Osteocyte (in vitro differentiated cells): ENCODE measurements around the gene AATK. TPM values are rescaled to one million over a fixed set of nuclear protein-coding genes. Genes with fewer than 3 reads are reported as not detected.

Experiments
- DNase-seq: peaks from one replicate; pipeline ENCODE4 v3.0.0; 2021; ENCODE audit warnings: mixed read lengths; ENCODE audit not compliant: unreplicated experiment; ENCODE audit errors: extremely low spot score
- H3K27ac Mint-ChIP-seq: one replicate; pipeline ENCODE4 v1.8.0; 2021; ENCODE audit warnings: mild to moderate bottlenecking, mixed read lengths; ENCODE audit not compliant: unreplicated experiment
- H3K27me3 Mint-ChIP-seq: one replicate; pipeline ENCODE4 v1.8.0; 2021; ENCODE audit warnings: mixed read lengths; ENCODE audit not compliant: unreplicated experiment
- H3K36me3 Mint-ChIP-seq: one replicate; pipeline ENCODE4 v1.8.0; 2021; ENCODE audit warnings: mixed read lengths; ENCODE audit not compliant: unreplicated experiment
- H3K4me1 Mint-ChIP-seq: one replicate; pipeline ENCODE4 v1.8.0; 2021; ENCODE audit warnings: mixed read lengths; ENCODE audit not compliant: unreplicated experiment
- H3K4me3 Mint-ChIP-seq: one replicate; pipeline ENCODE4 v1.8.0; 2021; ENCODE audit warnings: mild to moderate bottlenecking, moderate library complexity, mixed read lengths; ENCODE audit not compliant: unreplicated experiment
- H3K9me3 Mint-ChIP-seq: one replicate; pipeline ENCODE4 v1.8.0; 2021; ENCODE audit warnings: mixed read lengths; ENCODE audit not compliant: unreplicated experiment
- CTCF ChIP-seq: fragments of 200-600 bp; sonication (generic); IDR thresholded peaks from 2 replicates; pipeline ENCODE4 v1.5.0; 2021; ENCODE audit warnings: antibody characterized with exemption, mild to moderate bottlenecking, moderate library complexity
- total RNA-seq: library from RNA; stranded (reverse); gene quantifications from 2 replicates; pipeline ENCODE4 v1.2.1, GENCODE V29; 2021

Gene AATK
- total RNA-seq, 1 donor from 2014 or later, result not detected

DNA sequence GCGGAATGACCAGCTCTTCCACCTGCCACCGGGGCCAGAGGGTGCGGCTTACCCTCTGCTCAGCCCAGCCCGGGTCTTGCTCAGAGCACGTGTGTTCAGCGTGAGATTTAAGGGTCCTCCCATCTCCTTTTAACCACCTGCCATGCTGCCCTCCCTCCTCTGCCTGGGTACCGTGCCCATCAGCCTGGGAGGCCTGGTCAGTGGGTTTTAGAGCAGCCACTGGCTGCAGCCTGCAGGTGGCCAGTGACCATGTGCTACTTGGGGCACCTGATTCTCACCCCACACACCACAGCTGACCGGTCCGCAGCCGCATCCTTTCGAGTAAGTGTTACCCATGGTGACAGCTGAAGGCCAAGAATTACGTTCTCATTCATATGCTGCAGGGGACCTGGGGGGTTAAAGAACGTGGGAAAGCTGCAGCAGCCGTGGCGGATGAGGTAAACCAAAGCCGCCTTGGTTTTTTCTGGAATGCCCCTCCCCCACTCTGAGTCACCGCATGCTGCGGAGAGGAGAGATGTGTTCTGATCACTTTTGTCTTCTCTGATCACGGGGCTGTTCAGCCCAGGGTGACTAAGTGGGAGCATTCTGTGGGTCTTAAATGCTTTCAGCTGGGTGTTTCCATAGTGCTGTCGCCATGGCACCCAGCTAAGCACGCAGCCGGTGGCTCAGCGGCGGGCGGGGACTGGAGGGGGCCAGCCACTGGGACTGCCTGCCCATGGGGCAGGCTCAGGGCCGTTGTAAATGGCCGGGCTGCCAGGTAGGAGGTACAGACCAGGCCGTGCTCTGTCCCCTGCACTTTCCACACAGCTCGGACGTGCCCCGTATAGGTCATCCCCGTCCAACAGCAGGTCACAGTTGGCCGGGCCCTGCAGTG, 71.3 kb downstream of the AATK start:
- H3K4me1 Mint-ChIP-seq, result peaks cover 59% of the 10 kb centered on the region
- H3K27me3 Mint-ChIP-seq, result no peaks in the 10 kb centered on the region
- peak overlapping the region; percentile 97 for H3K27ac Mint-ChIP-seq
- H3K9me3 Mint-ChIP-seq, result no peaks in the 10 kb centered on the region
- DNase-seq, result peak; percentile 95
- TF ChIP-seq CTCF, result no peak
- no peaks in the 10 kb centered on the region for H3K36me3 Mint-ChIP-seq
- no peak overlapping the region for H3K4me3 Mint-ChIP-seq

- H3K4me3 Mint-ChIP-seq, result no peak overlapping the region
- DNase-seq, result no peak
- H3K27ac Mint-ChIP-seq, result peak overlapping the region; percentile 97
- no peaks in the 10 kb centered on the region for H3K36me3 Mint-ChIP-seq
- no peaks in the 10 kb centered on the region for H3K27me3 Mint-ChIP-seq
- no peak for TF ChIP-seq CTCF
- H3K9me3 Mint-ChIP-seq, result no peaks in the 10 kb centered on the region
- peaks cover 59% of the 10 kb centered on the region for H3K4me1 Mint-ChIP-seq
Measured at GRCh38 chr17:81093619-81094508, 72.2 kb downstream of the AATK start.

DNA sequence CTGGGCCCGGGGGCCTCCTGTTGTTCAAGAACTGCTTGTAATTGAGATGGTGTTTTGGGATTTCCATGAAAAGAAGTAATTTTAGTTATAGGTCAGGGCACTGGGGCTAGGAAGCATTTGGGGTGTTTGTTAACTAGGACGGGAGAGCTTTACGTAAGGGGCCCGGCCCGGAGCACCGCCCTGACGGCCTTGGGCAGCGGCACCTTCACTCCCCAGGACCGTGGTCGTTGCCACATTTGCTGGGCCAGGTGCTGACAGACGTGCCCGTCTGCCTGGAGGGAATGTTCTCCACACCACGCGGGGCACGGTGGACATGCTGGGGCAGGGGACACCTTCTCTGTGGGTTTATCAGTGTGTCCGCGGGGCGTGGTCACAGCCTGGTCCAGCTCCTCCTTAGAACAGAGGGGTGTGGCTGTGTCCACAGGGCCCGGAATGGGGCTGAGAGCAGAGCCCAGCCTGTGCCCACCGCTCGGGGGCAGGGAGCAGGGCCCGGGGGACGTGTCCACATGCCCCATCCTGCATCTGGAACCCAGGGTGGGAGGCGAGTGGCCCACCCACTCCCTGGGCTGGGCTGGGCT, 73.4 kb downstream of the AATK start:
- no peaks in the 10 kb centered on the region for H3K9me3 Mint-ChIP-seq
- H3K4me1 Mint-ChIP-seq, result peaks cover 54% of the 10 kb centered on the region
- no peak overlapping the region for H3K4me3 Mint-ChIP-seq
- peaks cover 1% of the 10 kb centered on the region for H3K36me3 Mint-ChIP-seq
- no peak for DNase-seq
- TF ChIP-seq CTCF, result no peak
- H3K27ac Mint-ChIP-seq, result peak overlapping the region; percentile 64
- no peaks in the 10 kb centered on the region for H3K27me3 Mint-ChIP-seq

- DNase-seq, result no peak
- Mint-ChIP-seq H3K36me3 (peaks cover 2% of the 10 kb centered on the region), H3K4me1 (peaks cover 50% of the 10 kb centered on the region), H3K27me3 (no peaks in the 10 kb centered on the region), H3K4me3 (no peak overlapping the region), H3K27ac (peak overlapping the region; percentile 64), H3K9me3 (no peaks in the 10 kb centered on the region)
- TF ChIP-seq CTCF, result no peak
Measured at GRCh38 chr17:81091774-81092517, 74.1 kb downstream of the AATK start.
